ENCODE measurements around the gene ITPA.
A peak's percentile ranks its signal among the peaks of the same experiment; 100 is the strongest.
"Not testable (repeated sequence)": the region's sequence is repeated elsewhere in the genome, so short reads cannot be mapped to it uniquely, and the experiment has no call there.

The ITPA gene

DNA sequence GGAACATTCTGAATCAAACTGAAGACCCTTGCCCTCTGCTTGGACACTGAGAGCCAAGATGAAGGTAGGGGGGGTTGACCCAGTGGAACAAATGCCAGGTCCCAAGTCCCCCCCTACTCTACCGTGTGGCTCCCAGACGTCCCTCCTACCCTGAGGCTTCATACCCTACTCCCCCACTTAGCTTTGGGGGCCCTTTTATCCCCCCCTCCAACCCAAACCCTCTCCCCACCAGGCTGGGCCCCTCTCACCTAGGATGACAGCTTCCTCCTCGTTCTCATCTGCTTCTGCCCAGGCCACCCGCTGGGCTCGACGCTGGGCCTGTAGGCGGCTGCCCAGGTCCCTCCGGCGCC lies 6.4 kb upstream of the ITPA start:
- no peak for DNase-seq

GRCh38 chr20:3203315-3204123 lies 5.8 kb upstream of the ITPA start:
- DNase-seq = peak; percentile 69

- DNase-seq = peak; percentile 91
These were observed 5.0 kb upstream of the ITPA start, which contains the start of gene DDRGK1 for GRCh38 chr20:3204124-3204794. TSS of gene DDRGK1 (minus strand) at chr20:3204682. CDS start at chr20:3204627, 55 bp downstream.

DNA sequence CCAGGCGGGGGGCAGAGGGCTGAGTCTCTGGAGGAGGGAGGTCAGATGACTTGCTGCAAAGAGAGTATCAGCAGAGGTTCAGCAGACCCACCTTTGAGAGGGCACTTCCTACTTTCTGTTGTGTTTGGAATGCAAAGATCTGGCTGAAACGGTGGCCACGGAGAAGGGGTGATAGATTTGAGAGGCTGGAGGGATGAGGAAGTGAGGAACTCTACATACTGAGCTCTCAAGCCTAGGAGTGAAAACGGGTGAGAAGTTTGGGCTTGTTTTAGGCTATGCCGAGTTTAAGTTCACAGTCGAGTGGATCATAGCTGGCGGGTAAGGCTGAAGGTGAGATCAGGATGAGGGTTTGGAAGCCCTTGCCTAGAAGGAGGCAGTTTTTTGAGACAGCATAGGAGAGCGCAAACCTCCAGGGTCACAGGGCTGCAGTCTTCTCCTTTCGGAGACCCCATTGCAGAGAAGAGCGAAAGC lies 477 bp upstream of the ITPA start:
- no peak for DNase-seq

DNA sequence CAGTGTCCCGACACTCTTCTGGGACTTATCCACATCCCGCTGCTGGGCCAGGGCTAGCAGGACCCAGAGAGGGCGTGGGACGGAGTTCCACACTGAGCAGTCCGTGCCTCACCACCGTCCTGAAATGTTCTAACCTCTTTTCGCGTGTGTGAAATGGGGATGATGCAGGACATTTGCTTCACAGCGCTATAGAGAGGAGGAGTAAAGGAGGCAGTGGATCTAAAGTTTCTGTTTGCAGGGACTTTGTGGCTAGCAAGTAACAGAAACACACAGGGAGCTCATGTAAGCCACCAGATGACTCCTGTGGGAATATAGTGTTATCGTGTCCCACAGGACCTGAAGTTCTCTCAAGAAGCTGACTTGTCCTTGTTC lies 634 bp downstream of the ITPA start:
- DNase-seq = no peak

DNA sequence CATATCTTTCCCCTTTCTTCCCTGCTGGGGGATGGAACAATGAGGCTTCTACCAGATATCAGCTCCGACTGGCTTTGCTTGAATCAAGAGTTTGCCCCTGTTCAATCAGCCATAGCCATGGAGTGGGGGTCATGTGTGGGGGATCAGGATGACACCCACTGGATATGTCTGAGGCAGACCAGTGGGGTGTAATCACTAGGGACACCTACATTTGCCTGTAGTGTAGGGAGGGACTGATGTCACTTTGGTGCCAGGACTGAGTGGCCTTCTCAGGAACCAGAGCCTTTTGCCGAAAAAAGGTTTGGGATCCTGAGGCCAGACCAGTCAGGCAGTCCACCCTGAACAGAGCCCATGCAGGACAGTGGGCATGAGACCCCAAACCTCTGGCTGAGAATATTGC lies 1.0 kb downstream of the ITPA start:
- no peak for DNase-seq

- no peak for DNase-seq
These were observed 3.9 kb downstream of the ITPA start for GRCh38 chr20:3213226-3213625.

DNA sequence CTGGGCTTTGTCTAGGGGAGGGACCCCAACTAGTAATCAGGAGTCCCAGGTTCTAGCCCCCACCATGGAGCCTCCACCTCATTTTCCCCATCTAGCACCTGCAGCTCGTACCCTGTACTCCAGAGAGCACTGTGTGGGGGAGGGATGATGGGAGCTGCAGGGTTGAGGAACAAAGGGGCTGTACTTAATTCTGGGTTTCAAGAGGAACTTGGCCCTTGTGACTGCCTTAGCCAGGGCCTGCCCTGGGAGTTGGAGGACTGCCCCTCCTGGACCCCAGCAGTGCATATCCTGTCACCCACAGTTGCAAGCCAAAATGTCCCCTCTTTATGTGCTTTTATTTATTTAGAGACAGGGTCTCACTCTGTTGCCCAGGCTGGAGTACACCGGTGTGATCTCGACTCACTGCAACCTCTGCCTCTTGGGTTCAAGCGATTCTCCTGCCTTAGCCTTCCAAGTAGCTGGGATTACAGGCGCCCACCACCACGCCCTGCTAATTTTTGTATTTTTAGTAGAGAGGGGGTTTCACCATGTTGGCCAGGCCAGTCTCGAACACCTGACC lies 6.1 kb downstream of the ITPA start:
- not testable (repeated sequence) for DNase-seq

- DNase-seq = peak; percentile 72
These were observed 9.2 kb downstream of the ITPA start for GRCh38 chr20:3218307-3218988.

GRCh38 chr20:3221398-3222226 lies 12.3 kb downstream of the ITPA start:
- DNase-seq = no peak

DNA sequence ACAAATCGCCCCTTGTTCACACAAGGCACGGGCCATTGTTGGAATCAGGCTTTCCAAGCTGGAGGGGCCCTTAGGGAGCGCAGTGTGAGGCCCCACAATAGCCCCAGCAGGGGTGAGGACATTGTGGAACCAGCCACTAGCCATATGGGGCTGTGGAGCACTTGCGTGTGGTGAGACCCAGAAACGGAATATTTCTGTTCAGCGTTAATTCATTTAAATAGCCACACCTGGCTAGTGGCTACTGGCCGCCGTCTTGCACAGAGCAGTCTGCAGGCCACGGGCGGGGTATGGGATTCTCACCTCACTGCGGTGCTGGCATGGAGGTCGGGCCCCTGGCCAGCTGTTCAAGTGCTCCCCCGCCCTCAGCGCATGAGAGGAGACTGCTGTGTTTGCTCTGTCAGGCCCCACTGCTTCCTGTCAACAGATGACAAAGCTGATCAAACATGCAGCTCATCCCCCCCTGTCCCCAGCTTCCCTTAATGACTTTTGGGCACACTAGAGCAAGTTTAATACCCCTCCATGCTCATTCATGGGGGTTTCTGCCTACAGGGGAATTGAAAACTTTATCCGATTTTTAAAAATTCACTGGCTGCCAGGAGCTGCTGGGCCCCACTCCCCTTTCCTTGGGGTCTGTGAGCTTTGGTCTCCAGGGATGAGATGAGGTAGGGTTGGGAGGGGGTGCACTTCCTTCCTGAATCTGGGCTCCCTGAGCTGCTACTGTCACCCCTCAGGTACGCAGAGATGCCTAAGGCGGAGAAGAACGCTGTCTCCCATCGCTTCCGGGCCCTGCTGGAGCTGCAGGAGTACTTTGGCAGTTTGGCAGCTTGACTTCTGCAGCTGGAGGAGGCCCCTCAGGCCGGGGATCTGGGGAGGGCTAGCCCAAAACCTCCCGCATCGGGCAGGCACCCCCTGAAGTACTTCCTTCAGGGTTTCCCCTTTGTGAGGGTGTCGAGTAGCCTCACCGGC lies 13.6 kb downstream of the ITPA start:
- DNase-seq = peak; percentile 88

DNA sequence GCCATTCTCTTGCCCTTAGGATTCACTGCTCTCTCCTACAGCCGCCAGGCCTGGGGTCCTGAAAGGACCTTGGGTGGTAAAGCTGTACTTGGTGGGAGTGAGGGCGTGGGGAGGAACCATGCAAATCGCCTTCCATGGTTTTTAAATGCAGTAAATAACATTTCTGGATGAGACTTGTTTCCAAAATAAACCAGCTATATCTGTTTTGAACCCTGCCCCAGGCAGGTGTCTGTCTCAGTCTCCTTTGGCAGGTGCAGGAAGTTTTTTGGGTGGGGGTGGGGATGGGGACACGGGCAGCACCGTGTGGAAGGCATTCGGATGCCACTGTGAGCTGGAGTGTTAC lies 14.3 kb downstream of the ITPA start:
- no peak for DNase-seq

- DNase-seq = no peak
These were observed 14.8 kb downstream of the ITPA start for GRCh38 chr20:3223994-3224680.

GRCh38 chr20:3224681-3225421 lies 15.6 kb downstream of the ITPA start:
- no peak for DNase-seq

GRCh38 chr20:3226093-3226492 lies 16.8 kb downstream of the ITPA start:
- DNase-seq = no peak

DNA sequence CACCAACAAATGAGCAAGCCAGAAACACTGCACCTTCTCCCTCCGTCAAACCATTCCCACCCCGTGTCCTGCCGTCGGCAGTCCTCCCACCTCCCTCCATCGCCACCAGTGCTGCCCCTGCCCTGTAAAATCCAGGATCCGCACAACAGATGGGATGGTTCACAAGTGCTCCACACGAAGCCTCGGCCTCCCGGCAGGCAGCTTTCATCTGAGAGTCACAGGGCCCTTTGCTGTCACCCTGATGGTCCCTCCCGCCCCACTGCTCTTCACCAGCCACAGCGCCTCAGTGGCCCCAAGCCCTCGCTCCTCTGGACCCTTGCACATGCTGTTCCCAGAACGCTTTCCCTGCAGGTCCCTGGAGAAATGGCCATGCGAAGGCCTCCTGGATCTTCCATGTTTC lies 17.6 kb downstream of the ITPA start:
- DNase-seq = no peak

GRCh38 chr20:3227506-3227905 lies 18.2 kb downstream of the ITPA start:
- DNase-seq = no peak

DNA sequence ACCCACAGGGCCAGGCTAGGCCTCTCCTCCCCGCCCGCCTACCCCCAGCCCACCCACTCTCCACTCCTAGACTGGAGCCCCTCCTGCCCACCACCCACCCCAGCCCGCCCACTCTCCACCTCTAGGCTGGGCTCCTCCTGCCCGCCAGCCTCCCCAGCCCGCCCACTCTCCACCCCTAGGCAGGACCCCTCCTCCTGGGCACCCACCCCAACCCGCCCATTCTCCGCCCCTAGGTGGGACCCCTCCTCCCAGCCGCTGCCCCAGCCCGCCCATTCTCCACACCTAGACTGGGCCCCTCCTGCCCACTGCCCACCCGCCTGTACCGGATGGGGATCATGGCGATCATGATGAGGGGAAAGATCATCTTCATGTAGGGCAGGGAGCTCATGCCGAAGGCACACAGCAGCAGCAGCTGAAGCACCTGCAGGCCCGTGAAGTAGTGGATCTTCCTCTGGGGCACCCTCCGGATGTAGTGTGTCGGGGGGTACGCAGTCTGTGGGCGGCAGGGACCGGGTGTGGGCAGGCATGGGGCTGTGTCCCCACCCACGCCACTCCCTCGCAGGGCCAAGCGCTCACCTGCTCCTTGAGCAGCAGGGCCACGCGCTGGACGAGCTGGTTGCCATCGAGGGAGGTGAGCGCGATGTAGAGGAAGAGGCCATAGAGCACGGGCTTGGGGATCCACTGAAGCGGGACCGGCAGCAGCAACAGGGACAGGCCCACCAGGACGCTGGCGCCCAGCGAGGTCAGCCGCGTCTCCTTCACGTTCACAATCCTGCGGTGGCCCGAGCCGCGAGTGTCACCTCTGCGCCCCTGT lies 18.8 kb downstream of the ITPA start:
- DNase-seq = no peak

- DNase-seq = no peak
These were observed 19.4 kb downstream of the ITPA start for GRCh38 chr20:3228750-3229032.

DNA sequence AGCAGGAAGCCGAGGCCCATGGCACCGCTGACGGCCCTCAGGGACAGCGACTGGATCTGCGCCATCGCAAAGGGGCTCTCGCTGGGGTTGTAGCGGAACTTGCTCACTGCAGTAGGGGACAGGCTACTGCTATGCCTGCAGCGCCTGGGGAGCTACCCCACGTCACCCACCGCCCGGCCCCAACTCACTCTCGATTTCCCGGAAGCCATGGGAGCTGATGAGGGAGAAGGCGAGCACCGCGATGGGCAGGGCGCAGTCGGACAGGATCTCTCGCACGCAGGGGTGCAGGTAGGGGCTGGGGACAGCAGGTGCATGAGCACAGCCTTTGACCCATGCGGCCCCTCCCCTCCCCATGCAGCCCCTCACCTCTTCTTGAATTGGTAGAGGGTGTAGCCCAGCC lies 19.9 kb downstream of the ITPA start:
- no peak for DNase-seq

All from NCI-H82 (cell line).